Neural cell (in vitro differentiated cells): ENCODE data around the gene IQSEC1. TPM values are rescaled to one million over a fixed set of nuclear protein-coding genes. Genes with fewer than 3 reads are reported as not detected.

ENCODE experiments used
- H2AFZ ChIP-seq: fragments of 200-600, 300-800 bp; sonication (generic), shearing (Covaris generic); 2 replicates; pipeline ENCODE4 v1.6.0; 2014; ENCODE audit warnings: low read depth, mild to moderate bottlenecking, antibody characterized with exemption, low read length, moderate library complexity
- H3F3A ChIP-seq: fragments of 200-600 bp; shearing (Covaris generic); 2 replicates; pipeline ENCODE4 v1.6.1; 2016; ENCODE audit warnings: mild to moderate bottlenecking, moderate library complexity, mixed read lengths, antibody characterized with exemption, low read length; ENCODE audit not compliant: insufficient read depth, poor library complexity, severe bottlenecking
- H3K27ac ChIP-seq: fragments of 200-600, 300-800 bp; sonication (generic), shearing (Covaris generic); 2 replicates; pipeline ENCODE4 v1.5.1; 2014; ENCODE audit warnings: mild to moderate bottlenecking, low read length, moderate library complexity
- H3K27me3 ChIP-seq: fragments of 300-800, 200-600 bp; sonication (generic), shearing (Covaris generic); 2 replicates; pipeline ENCODE4 v1.6.0; 2014; ENCODE audit warnings: mild to moderate bottlenecking, low read depth, low read length, moderate library complexity; ENCODE audit not compliant: insufficient read depth
- H3K36me3 ChIP-seq: fragments of 300-800, 200-600 bp; sonication (generic), shearing (Covaris generic); 2 replicates; pipeline ENCODE4 v1.5.1; 2014; ENCODE audit warnings: mild to moderate bottlenecking, antibody characterized with exemption, low read length, moderate library complexity; ENCODE audit not compliant: insufficient read depth
- H3K4me2 ChIP-seq: fragments of 300-800, 200-600 bp; sonication (generic), shearing (Covaris generic); 2 replicates; pipeline ENCODE4 v1.6.0; 2014; ENCODE audit warnings: mild to moderate bottlenecking, low read length
- H3K4me3 ChIP-seq: fragments of 300-800, 200-600 bp; sonication (generic), shearing (Covaris generic); 2 replicates; pipeline ENCODE4 v1.5.1; 2014; ENCODE audit warnings: mild to moderate bottlenecking, low read length, moderate library complexity
- H3K79me2 ChIP-seq: fragments of 200-600 bp; shearing (Covaris generic); replicated peaks from 2 replicates; pipeline ENCODE4 v1.6.0; 2014; ENCODE audit warnings: mild to moderate bottlenecking, low read length, moderate library complexity; ENCODE audit not compliant: insufficient read depth
- H3K9ac ChIP-seq: fragments of 300-800, 200-600 bp; sonication (generic), shearing (Covaris generic); 2 replicates; pipeline ENCODE4 v1.6.1; 2016; ENCODE audit warnings: mild to moderate bottlenecking, low read length, mixed read lengths
- H3K9me2 ChIP-seq: fragments of 200-600 bp; shearing (Covaris generic); 2 replicates; pipeline ENCODE4 v1.6.1; 2016; ENCODE audit warnings: mild to moderate bottlenecking, low read length, mixed read lengths; ENCODE audit not compliant: insufficient read depth
- H3K9me3 ChIP-seq: fragments of 200-600, 300-800 bp; sonication (generic), shearing (Covaris generic); 2 replicates; pipeline ENCODE4 v1.6.1; 2016; ENCODE audit warnings: mild to moderate bottlenecking, mixed run types, low read length, moderate library complexity, mixed read lengths
- H4K20me1 ChIP-seq: fragments of 200-600 bp; shearing (Covaris generic); 2 replicates; pipeline ENCODE4 v1.6.1; 2016; ENCODE audit warnings: mild to moderate bottlenecking, mixed run types; ENCODE audit not compliant: insufficient read depth
- CTCF ChIP-seq: fragments of 450-650 bp; IDR thresholded peaks from 2 replicates; pipeline ENCODE4 v1.5.1; 2014; ENCODE audit warnings: antibody characterized with exemption, mild to moderate bottlenecking, moderate library complexity; ENCODE audit not compliant: poor library complexity, severe bottlenecking
- EP300 ChIP-seq: fragments of 450-650 bp; conservative IDR thresholded peaks from 2 replicates; pipeline ENCODE4 v1.6.1; 2014; ENCODE audit warnings: antibody characterized with exemption, mild to moderate bottlenecking, moderate library complexity; ENCODE audit not compliant: poor library complexity, severe bottlenecking
- EZH2 ChIP-seq: fragments of 200-600, 300-800 bp; shearing (Covaris generic), sonication (generic); IDR thresholded peaks from 2 replicates; pipeline ENCODE4 v1.6.1; 2014; ENCODE audit warnings: antibody characterized with exemption, low read length, borderline replicate concordance, mild to moderate bottlenecking; ENCODE audit not compliant: insufficient read depth, poor library complexity, severe bottlenecking
- MXI1 ChIP-seq: fragments of 450-650 bp; conservative IDR thresholded peaks from 2 replicates; pipeline ENCODE4 v1.6.1; 2014; ENCODE audit warnings: antibody characterized with exemption, mild to moderate bottlenecking; ENCODE audit not compliant: poor library complexity, severe bottlenecking
- POLR2AphosphoS5 ChIP-seq: IDR thresholded peaks from 2 replicates; pipeline ENCODE4 v1.6.1; 2012
- RAD21 ChIP-seq: fragments of 450-650 bp; conservative IDR thresholded peaks from 2 replicates; pipeline ENCODE4 v1.6.1; 2014; ENCODE audit warnings: antibody characterized with exemption, mild to moderate bottlenecking, moderate library complexity
- SMC3 ChIP-seq: fragments of 450-650 bp; conservative IDR thresholded peaks from 2 replicates; pipeline ENCODE4 v1.6.1; 2014; ENCODE audit warnings: antibody characterized with exemption, mild to moderate bottlenecking, moderate library complexity; ENCODE audit not compliant: poor library complexity
- TAF1 ChIP-seq: IDR thresholded peaks from 2 replicates; pipeline ENCODE4 v1.6.1; 2012; ENCODE audit warnings: low read depth
- polyA plus RNA-seq: library from polyadenylated mRNA; depleted of rRNA; stranded (reverse); fragments of >200 nt; gene quantifications from 2 replicates; pipeline ENCODE4 v1.2.3, GENCODE V29; 2014
- TF ChIP-seq, protein P1 (sequence below): IDR thresholded peaks from 2 replicates; pipeline ENCODE4 v1.6.1; 2012; ENCODE audit warnings: borderline replicate concordance

IQSEC1 gene
- polyA plus RNA-seq, 1 donor from 2014 or later: 6.0 TPM

DNA sequence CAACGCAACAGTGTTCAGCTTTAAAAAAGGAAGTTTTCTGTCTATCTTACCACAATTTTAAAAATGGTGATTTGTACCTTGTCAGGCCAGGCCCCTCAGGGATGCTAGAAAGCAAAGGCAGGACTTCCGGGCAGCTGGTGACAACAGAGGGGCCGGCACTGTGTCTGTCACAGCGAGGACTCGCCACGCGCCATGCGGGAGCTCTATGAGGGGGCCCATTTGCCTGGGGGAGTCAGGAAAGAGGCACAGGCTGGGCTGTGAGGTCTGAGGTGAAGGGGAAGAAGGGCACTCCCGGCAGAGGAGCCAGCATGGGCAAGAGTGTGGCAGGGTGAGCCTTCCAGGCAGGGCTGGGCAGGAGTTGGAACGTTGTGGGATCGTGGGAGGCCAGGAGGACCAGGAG, 7.0 kb downstream of the IQSEC1 start:
- H3K27ac ChIP-seq: no peak overlapping the region
- H3F3A ChIP-seq: no peaks in the 10 kb centered on the region
- H3K4me3 ChIP-seq: no peak overlapping the region
- H3K79me2 ChIP-seq: peaks cover 8% of the 10 kb centered on the region
- H3K36me3 ChIP-seq: no peaks in the 10 kb centered on the region
- H3K9me3 ChIP-seq: no peaks in the 10 kb centered on the region
- H2AFZ ChIP-seq: no peak overlapping the region
- no peaks in the 10 kb centered on the region for H3K27me3 ChIP-seq
- H3K9me2 ChIP-seq: no peaks in the 10 kb centered on the region
- H4K20me1 ChIP-seq: no peaks in the 10 kb centered on the region
- H3K9ac ChIP-seq: no peak overlapping the region
- H3K4me2 ChIP-seq: no peak overlapping the region
- TF ChIP-seq SMC3 (no peak), POLR2AphosphoS5 (no peak), MXI1 (no peak), EZH2 (no peak), CTCF (no peak), TAF1 (no peak), RAD21 (no peak), EP300 (no peak)
- TF ChIP-seq, protein P1, sequence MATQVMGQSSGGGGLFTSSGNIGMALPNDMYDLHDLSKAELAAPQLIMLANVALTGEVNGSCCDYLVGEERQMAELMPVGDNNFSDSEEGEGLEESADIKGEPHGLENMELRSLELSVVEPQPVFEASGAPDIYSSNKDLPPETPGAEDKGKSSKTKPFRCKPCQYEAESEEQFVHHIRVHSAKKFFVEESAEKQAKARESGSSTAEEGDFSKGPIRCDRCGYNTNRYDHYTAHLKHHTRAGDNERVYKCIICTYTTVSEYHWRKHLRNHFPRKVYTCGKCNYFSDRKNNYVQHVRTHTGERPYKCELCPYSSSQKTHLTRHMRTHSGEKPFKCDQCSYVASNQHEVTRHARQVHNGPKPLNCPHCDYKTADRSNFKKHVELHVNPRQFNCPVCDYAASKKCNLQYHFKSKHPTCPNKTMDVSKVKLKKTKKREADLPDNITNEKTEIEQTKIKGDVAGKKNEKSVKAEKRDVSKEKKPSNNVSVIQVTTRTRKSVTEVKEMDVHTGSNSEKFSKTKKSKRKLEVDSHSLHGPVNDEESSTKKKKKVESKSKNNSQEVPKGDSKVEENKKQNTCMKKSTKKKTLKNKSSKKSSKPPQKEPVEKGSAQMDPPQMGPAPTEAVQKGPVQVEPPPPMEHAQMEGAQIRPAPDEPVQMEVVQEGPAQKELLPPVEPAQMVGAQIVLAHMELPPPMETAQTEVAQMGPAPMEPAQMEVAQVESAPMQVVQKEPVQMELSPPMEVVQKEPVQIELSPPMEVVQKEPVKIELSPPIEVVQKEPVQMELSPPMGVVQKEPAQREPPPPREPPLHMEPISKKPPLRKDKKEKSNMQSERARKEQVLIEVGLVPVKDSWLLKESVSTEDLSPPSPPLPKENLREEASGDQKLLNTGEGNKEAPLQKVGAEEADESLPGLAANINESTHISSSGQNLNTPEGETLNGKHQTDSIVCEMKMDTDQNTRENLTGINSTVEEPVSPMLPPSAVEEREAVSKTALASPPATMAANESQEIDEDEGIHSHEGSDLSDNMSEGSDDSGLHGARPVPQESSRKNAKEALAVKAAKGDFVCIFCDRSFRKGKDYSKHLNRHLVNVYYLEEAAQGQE: no peak

GRCh38 chr3:13065727-13066126, 7.5 kb downstream of the IQSEC1 start:
- TF ChIP-seq CTCF: no peak
- TF ChIP-seq, protein P1: no peak
- no peak for TF ChIP-seq MXI1
- no peak for TF ChIP-seq SMC3
- no peak for TF ChIP-seq RAD21
- TF ChIP-seq TAF1: no peak
- TF ChIP-seq POLR2AphosphoS5: no peak
- no peak for TF ChIP-seq EP300
- TF ChIP-seq EZH2: no peak
- no peaks in the 10 kb centered on the region for H3K9me2 ChIP-seq
- H3K36me3 ChIP-seq: no peaks in the 10 kb centered on the region
- H3K9ac ChIP-seq: no peak overlapping the region
- no peak overlapping the region for H3K27ac ChIP-seq
- H3K4me3 ChIP-seq: no peak overlapping the region
- no peak overlapping the region for H3K4me2 ChIP-seq
- no peaks in the 10 kb centered on the region for H3F3A ChIP-seq
- no peaks in the 10 kb centered on the region for H3K27me3 ChIP-seq
- H2AFZ ChIP-seq: no peak overlapping the region
- H4K20me1 ChIP-seq: no peaks in the 10 kb centered on the region
- peaks cover 3% of the 10 kb centered on the region for H3K79me2 ChIP-seq
- H3K9me3 ChIP-seq: no peaks in the 10 kb centered on the region
